ENCODE measurements around the gene TECPR2.

GRCh38 chr14:102524451-102525218, 161.9 kb downstream of the TECPR2 start:
- TF ChIP-seq SIN3A (IDR thresholded peaks at IDR 0.05; ENCODE audit: borderline replicate concordance, insufficient read depth, low read length): no peak
- no peak for TF ChIP-seq REST (IDR thresholded peaks at IDR 0.05; ENCODE audit: insufficient read depth in 1 of 2, low read depth in 2 of 2, low read length in 2 of 2)
